Measurements from ENCODE around the gene TEAD4.

TEAD4 gene

GRCh38 chr12:2960996-2961616 lies 1.9 kb downstream of the TEAD4 start:
- DNase-seq = no peak

GRCh38 chr12:2961705-2962104 lies 2.5 kb downstream of the TEAD4 start:
- no peak for DNase-seq

- no peak for DNase-seq
These were observed 4.1 kb downstream of the TEAD4 start for GRCh38 chr12:2963154-2963759.

GRCh38 chr12:2963760-2964292 lies 4.6 kb downstream of the TEAD4 start:
- DNase-seq = no peak

- no peak for DNase-seq
These were observed 8.5 kb downstream of the TEAD4 start for GRCh38 chr12:2967651-2968050.

GRCh38 chr12:2970744-2971143 lies 11.5 kb downstream of the TEAD4 start:
- no peak for DNase-seq

- DNase-seq = no peak
These were observed 14.4 kb downstream of the TEAD4 start for GRCh38 chr12:2973566-2973965.

- no peak for DNase-seq
These were observed 15.4 kb downstream of the TEAD4 start for GRCh38 chr12:2974560-2974971.

- no peak for DNase-seq
These were observed 17.4 kb downstream of the TEAD4 start for GRCh38 chr12:2976581-2976996.

GRCh38 chr12:2977776-2978175 lies 18.6 kb downstream of the TEAD4 start:
- DNase-seq = no peak

GRCh38 chr12:2979806-2980205 lies 20.6 kb downstream of the TEAD4 start:
- DNase-seq = no peak

- no peak for DNase-seq
These were observed 21.4 kb downstream of the TEAD4 start for GRCh38 chr12:2980630-2981029.

GRCh38 chr12:2982361-2982760 lies 23.2 kb downstream of the TEAD4 start:
- DNase-seq = no peak

GRCh38 chr12:2984249-2984648 lies 25.1 kb downstream of the TEAD4 start:
- DNase-seq = no peak

- DNase-seq = no peak
These were observed 25.5 kb downstream of the TEAD4 start for GRCh38 chr12:2984698-2985097.

GRCh38 chr12:2986876-2987275 lies 27.7 kb downstream of the TEAD4 start:
- no peak for DNase-seq

GRCh38 chr12:2988494-2988893 lies 29.3 kb downstream of the TEAD4 start:
- DNase-seq = no peak

- no peak for DNase-seq
These were observed 33.5 kb downstream of the TEAD4 start for GRCh38 chr12:2992724-2993123.

- DNase-seq = no peak
These were observed 38.9 kb downstream of the TEAD4 start for GRCh38 chr12:2997989-2998670.

GRCh38 chr12:2998789-2999264 lies 39.6 kb downstream of the TEAD4 start:
- no peak for DNase-seq

- no peak for DNase-seq
These were observed 40.2 kb downstream of the TEAD4 start for GRCh38 chr12:2999265-2999841.

GRCh38 chr12:3000548-3001275 lies 41.5 kb downstream of the TEAD4 start:
- no peak for DNase-seq

GRCh38 chr12:3002646-3003045 lies 43.4 kb downstream of the TEAD4 start:
- no peak for DNase-seq

Measured in stimulated activated CD4-positive, alpha-beta T cell treated with anti-CD3 and anti-CD28 coated beads, Interleukin-2, amount 100 ng/mL, for 48 hours (primary cell).